Right lobe of liver (tissue), 6 donors: ENCODE data around the gene NME2. TPM values are rescaled to one million over a fixed set of nuclear protein-coding genes. Genes with fewer than 3 reads are reported as not detected.

Experiments
- ATAC-seq, 4 donors: fragments of 200-7000 bp; cut with Tn5 transposase; one replicate each; pipeline ENCODE4 v1.9.1; 2020; ENCODE audit warnings: mild to moderate bottlenecking in 4 of 4, moderate library complexity in 4 of 4
- DNase-seq, 3 donors: peaks; one replicate each; pipeline ENCODE4 v3.0.0-alpha.2; 2020
- H3K27ac ChIP-seq, 3 donors: fragments of 200-600 bp; one replicate each; pipeline ENCODE4 v1.8.0; 2022
- H3K27me3 ChIP-seq, 2 donors: fragments of 200-600 bp; one replicate each; pipeline ENCODE4 v1.8.0; 2022
- H3K36me3 ChIP-seq, 4 donors: fragments of 200-600 bp; sonication (generic) in 1 of 4; one replicate each; pipeline versions ENCODE4 v1.5.1 to v1.8.0; 2017 to 2022; ENCODE audit warnings: control low read depth in 1 of 4
- H3K4me1 ChIP-seq, 4 donors: fragments of 200-600 bp; sonication (generic) in 1 of 4; one replicate each; pipeline versions ENCODE4 v1.5.1 to v1.8.0; 2017 to 2022; ENCODE audit warnings: control low read depth in 1 of 4
- H3K4me3 ChIP-seq, 3 donors: fragments of 200-600 bp; one replicate each; pipeline ENCODE4 v1.8.0; 2022
- H3K9me3 ChIP-seq, 4 donors: fragments of 200-600 bp; sonication (generic) in 1 of 4; one replicate each; pipeline versions ENCODE4 v1.5.1 to v1.8.0; 2017 to 2022; ENCODE audit warnings: control low read depth in 1 of 4
- POLR2A ChIP-seq: fragments of 450-650 bp; IDR thresholded peaks from one replicate; pipeline ENCODE4 v1.6.1; 2017; ENCODE audit warnings: antibody characterized with exemption, mild to moderate bottlenecking
- WGBS: methylation state at CpG from one replicate; pipeline ENCODE4 v1.1.6; 2018; ENCODE audit warnings: low coverage, low lambda C conversion rate; ENCODE audit not compliant: insufficient coverage; ENCODE audit errors: missing lambda C conversion rate; 5-methylcytosine and 5-hydroxymethylcytosine counted together
- intact Hi-C, 2 donors: fragments of 100-400 bp; cut with DNase I; formaldehyde crosslinking; loops; one replicate each; pipeline versions ENCODE4 v1.11.2 to v1.14.1; 2022
- total RNA-seq, 6 experiments: library from RNA; depleted of rRNA in 2 of 6; stranded (reverse); fragments of >200 nt in 2 of 6; fragmentation: NEBNext Ultra II Directional in 3 of 6; extraction: Animal tissue kit (Norgen Biotek cat#: 25700) in 3 of 6; gene quantifications; one replicate each; pipeline versions ENCODE4 v1.1.0 to v1.2.4, GENCODE V29; 2016 to 2023
- TF ChIP-seq, protein P1 (sequence below), 4 donors: fragments of 200-600 bp in 3 of 4; fragments of 450-650 bp in 1 of 4; IDR thresholded peaks; one replicate each; pipeline versions ENCODE4 v1.5.1 to v1.8.0; 2016 to 2022; ENCODE audit warnings: antibody characterized with exemption in 4 of 4, mild to moderate bottlenecking in 2 of 4
- donor health status: DM: no; HTN: yes; CAD: no.
- donor health status: DM: no; HTN: no; CAD: no.
- donor health status: DM: no; HTN: no; CAD: no.
- donor health status: DM: no; HTN: yes; CAD: no.
- donor health status: DM: no; HTN: yes; CAD: no.

NME2 gene
- total RNA-seq, 6 experiments from 2014 or later: 123 to 422 (median 176) TPM

GRCh38 chr17:51188271-51188833, 22.1 kb downstream of the NME2 start:
- intact Hi-C loops: no loop called here
- ATAC-seq (no peak), DNase-seq (no peak)
- H3K27me3 ChIP-seq: no peaks in the 10 kb centered on the region
- H3K4me1 ChIP-seq: no peaks in the 10 kb centered on the region
- no peak for TF ChIP-seq POLR2A
- TF ChIP-seq, protein P1, sequence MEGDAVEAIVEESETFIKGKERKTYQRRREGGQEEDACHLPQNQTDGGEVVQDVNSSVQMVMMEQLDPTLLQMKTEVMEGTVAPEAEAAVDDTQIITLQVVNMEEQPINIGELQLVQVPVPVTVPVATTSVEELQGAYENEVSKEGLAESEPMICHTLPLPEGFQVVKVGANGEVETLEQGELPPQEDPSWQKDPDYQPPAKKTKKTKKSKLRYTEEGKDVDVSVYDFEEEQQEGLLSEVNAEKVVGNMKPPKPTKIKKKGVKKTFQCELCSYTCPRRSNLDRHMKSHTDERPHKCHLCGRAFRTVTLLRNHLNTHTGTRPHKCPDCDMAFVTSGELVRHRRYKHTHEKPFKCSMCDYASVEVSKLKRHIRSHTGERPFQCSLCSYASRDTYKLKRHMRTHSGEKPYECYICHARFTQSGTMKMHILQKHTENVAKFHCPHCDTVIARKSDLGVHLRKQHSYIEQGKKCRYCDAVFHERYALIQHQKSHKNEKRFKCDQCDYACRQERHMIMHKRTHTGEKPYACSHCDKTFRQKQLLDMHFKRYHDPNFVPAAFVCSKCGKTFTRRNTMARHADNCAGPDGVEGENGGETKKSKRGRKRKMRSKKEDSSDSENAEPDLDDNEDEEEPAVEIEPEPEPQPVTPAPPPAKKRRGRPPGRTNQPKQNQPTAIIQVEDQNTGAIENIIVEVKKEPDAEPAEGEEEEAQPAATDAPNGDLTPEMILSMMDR (IDR thresholded peaks at IDR 0.05): no peak
- H3K9me3 ChIP-seq: no peaks in the 10 kb centered on the region
- H3K27ac ChIP-seq: no peak overlapping the region
- H3K36me3 ChIP-seq: peaks cover 3 to 47% (median 19%) of the 10 kb centered on the region in 4 donors
- no peak overlapping the region for H3K4me3 ChIP-seq
- 94% methylated on average over 9 of the region's 9 CpGs for WGBS

DNA sequence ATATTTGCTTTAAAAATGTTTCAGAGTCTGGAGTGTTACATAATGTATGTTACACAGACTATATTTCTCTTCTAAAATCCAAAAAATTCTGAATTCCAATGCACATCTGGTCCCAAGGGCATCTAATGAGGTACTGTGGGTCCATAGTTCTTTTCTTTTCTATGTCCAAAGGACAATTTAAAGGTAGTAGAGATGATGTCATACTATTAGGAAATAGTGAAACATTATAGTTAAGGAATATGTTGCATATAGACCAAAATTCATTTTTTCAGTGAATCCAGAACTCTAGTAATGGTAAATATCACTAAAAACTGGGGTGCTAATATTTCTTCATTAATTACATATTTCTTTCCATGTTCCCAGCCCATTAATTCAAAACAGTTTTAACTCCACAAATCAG, 23.0 kb downstream of the NME2 start:
- no peaks in the 10 kb centered on the region for H3K4me1 ChIP-seq
- H3K36me3 ChIP-seq: peaks cover 3 to 47% (median 20%) of the 10 kb centered on the region in 4 donors
- H3K27ac ChIP-seq: no peak overlapping the region
- H3K27me3 ChIP-seq: no peaks in the 10 kb centered on the region
- DNase-seq (no peak), ATAC-seq (peak in 1 of 4 donors; percentile 32)
- intact Hi-C loops: no loop called here
- no peak overlapping the region for H3K4me3 ChIP-seq
- TF ChIP-seq POLR2A: no peak
- TF ChIP-seq, protein P1 (IDR thresholded peaks at IDR 0.05): no peak
- no peaks in the 10 kb centered on the region for H3K9me3 ChIP-seq

- Histone ChIP-seq H3K4me3 (no peak overlapping the region), H3K36me3 (peaks cover 3 to 44% (median 20%) of the 10 kb centered on the region in 4 donors), H3K27ac (no peak overlapping the region), H3K9me3 (no peaks in the 10 kb centered on the region), H3K27me3 (no peaks in the 10 kb centered on the region), H3K4me1 (no peaks in the 10 kb centered on the region)
- 73% methylated on average over 1 of the region's 1 CpG for WGBS
- intact Hi-C loops: no loop called here
- no peak for DNase-seq
- peak in 1 of 4 donors; percentile 62 for ATAC-seq
- TF ChIP-seq POLR2A: no peak
Measured at GRCh38 chr17:51189628-51190027, 23.4 kb downstream of the NME2 start.

GRCh38 chr17:51191895-51192294, 25.7 kb downstream of the NME2 start:
- Histone ChIP-seq H3K4me3 (no peak overlapping the region), H3K9me3 (no peaks in the 10 kb centered on the region), H3K27ac (no peak overlapping the region), H3K27me3 (no peaks in the 10 kb centered on the region), H3K36me3 (peaks cover 0 to 49% (median 16%) of the 10 kb centered on the region in 4 donors), H3K4me1 (no peaks in the 10 kb centered on the region)
- 79% methylated on average over 2 of the region's 2 CpGs for WGBS
- ATAC-seq (no peak), DNase-seq (no peak)
- no peak for TF ChIP-seq POLR2A
- TF ChIP-seq, protein P1 (IDR thresholded peaks at IDR 0.05): no peak
- intact Hi-C loops: no loop called here

GRCh38 chr17:51197754-51198153, 31.5 kb downstream of the NME2 start:
- H3K27ac ChIP-seq: no peak overlapping the region
- WGBS: 100% methylated on average over 3 of the region's 4 CpGs
- ATAC-seq: no peak
- peaks cover 0 to 70% (median 22%) of the 10 kb centered on the region in 4 donors for H3K36me3 ChIP-seq
- intact Hi-C loops: no loop called here
- H3K4me3 ChIP-seq: no peak overlapping the region
- no peak for TF ChIP-seq POLR2A
- TF ChIP-seq, protein P1 (IDR thresholded peaks at IDR 0.05): no peak
- no peaks in the 10 kb centered on the region for H3K27me3 ChIP-seq
- H3K9me3 ChIP-seq: no peaks in the 10 kb centered on the region
- H3K4me1 ChIP-seq: no peaks in the 10 kb centered on the region
- no peak for DNase-seq
